A673 (cell line): ENCODE data around the gene LGALS14.

Source experiments
- EZH2 ChIP-seq: fragments of 200-600 bp; sonication (generic); IDR thresholded peaks from 2 replicates; pipeline ENCODE4 v1.6.1; 2017; ENCODE audit warnings: borderline replicate concordance, low read depth, mild to moderate bottlenecking, mixed read lengths, antibody characterized with exemption, low read length; ENCODE audit not compliant: poor library complexity, severe bottlenecking
- TF ChIP-seq, protein P1 (sequence below): fragments of 300-800, 200-600 bp; sonication (generic); conservative IDR thresholded peaks from 2 replicates; pipeline ENCODE4 v1.5.1; 2017; ENCODE audit warnings: low read depth, mild to moderate bottlenecking, antibody characterized with exemption, low read length, moderate library complexity, mixed read lengths

DNA sequence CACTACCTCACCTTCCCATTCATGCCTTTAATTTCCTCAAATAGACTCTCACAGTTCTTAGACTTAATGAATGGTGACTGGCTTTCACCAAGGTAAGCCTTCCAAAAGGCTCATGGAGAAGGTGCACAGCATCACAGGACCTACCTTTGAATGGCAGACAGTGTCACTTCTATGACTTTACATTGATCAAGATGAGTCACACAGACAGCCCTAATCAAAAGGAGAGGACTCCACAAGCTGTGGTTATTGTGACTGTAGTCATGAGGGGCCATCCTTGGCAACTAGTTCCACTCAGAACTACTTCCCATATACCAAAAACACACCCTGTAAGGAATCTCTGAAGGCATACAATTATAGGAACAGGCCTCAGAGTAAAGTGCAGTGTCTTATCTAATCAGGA, 42.7 kb upstream of the LGALS14 start:
- TF ChIP-seq, protein P1, sequence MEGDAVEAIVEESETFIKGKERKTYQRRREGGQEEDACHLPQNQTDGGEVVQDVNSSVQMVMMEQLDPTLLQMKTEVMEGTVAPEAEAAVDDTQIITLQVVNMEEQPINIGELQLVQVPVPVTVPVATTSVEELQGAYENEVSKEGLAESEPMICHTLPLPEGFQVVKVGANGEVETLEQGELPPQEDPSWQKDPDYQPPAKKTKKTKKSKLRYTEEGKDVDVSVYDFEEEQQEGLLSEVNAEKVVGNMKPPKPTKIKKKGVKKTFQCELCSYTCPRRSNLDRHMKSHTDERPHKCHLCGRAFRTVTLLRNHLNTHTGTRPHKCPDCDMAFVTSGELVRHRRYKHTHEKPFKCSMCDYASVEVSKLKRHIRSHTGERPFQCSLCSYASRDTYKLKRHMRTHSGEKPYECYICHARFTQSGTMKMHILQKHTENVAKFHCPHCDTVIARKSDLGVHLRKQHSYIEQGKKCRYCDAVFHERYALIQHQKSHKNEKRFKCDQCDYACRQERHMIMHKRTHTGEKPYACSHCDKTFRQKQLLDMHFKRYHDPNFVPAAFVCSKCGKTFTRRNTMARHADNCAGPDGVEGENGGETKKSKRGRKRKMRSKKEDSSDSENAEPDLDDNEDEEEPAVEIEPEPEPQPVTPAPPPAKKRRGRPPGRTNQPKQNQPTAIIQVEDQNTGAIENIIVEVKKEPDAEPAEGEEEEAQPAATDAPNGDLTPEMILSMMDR: no peak
- no peak for TF ChIP-seq EZH2
